RKO (cell line): ENCODE results near the gene PRKD1.
A peak's percentile ranks its signal among the peaks of the same experiment; 100 is the strongest.

Source experiments
- DNase-seq: peaks from one replicate; pipeline ENCODE4 v3.0.0-alpha.2; 2016; ENCODE audit warnings: low spot score

Gene PRKD1

GRCh38 chr14:29927376-29928116 is at the start of gene PRKD1:
TSS of gene PRKD1 (minus strand) at chr14:29927847.
- no peak for DNase-seq

DNA sequence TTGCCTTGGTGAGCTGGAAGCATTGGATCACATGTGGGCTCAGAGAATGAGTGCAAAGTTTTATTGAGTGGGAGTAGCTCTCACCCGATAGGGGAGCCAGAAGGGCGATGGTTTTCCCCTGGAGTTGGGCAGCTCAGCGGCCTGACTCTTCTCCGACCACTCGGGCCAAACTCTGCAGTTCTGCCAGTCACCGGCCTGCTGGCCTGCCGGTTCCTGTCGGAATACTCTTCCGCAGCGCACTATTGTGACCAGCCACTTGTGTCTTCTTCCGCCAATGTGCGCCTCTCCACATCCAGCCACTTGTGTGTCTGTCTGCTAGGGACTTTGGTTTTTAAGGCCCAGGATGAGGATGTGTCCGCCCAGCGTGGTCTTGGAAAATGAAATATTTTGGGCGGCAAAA is 43.5 kb upstream of the PRKD1 start:
- DNase-seq, result no peak

DNA sequence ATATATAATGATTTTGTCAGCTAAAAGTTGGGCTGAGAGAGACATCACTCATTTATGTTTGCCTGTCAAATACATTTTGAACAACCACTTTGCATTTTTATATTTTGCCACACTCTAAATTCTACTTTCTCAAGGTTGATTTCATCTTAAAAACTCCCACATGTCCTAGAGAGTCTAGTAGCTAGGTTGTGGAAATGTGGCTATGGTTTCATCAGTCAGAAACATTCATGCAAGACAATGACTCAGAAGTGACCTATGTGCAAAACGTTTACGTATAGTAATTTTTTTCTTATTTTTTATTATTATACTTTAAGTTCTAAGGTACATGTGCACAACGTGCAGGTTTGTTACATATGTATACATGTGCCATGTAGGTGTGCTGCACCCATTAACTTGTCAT is 27.4 kb upstream of the PRKD1 start:
- DNase-seq, result no peak

- no peak for DNase-seq
These were observed 25.9 kb upstream of the PRKD1 start for GRCh38 chr14:29953501-29953900.

DNA sequence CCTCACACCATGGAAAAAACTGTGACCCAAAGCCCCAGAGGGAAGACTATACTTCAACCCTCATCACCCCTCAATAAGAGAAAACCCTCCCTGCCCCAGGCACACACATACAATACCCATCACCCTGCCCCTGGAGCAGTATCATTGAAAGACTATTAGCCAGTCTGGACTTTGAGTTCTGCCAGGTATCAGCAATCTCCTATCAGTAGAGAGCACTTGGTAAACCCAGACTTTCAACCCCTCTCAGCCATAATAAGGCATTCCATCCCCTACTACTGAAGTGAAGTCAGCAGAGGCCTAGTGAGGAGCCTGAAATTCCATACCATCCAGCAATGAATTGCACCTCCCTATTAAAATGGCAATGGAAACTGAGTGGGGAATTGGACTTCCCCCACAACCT is 16.4 kb upstream of the PRKD1 start:
- DNase-seq, result no peak

GRCh38 chr14:29941401-29941800 is 13.8 kb upstream of the PRKD1 start:
- no peak for DNase-seq

DNA sequence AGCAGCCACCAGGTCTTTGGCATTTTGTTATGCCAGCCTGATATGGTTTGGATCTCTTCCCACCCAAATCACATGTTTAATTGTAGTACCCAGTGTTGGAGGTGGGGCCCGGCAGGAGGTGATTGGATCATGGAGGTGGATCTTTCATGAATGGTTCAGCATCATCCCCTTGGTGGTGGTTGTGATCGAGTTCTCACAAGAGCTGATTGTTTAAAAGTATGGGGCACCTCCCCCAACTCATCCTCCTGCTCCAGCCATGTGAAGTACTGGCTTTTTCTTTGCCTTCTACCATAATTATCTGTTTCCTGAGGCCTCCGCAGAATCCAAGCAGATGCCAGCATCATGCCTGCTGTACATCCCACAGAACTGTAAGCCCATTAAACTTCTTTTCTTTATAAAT is 12.8 kb upstream of the PRKD1 start:
- no peak for DNase-seq

GRCh38 chr14:29937116-29937515 is 9.5 kb upstream of the PRKD1 start:
- DNase-seq, result peak; percentile 38

GRCh38 chr14:29930283-29930682 is 2.6 kb upstream of the PRKD1 start:
- DNase-seq, result peak; percentile 39

- no peak for DNase-seq
These were observed 532 bp upstream of the PRKD1 start for GRCh38 chr14:29928117-29928640.

- DNase-seq, result no peak
These were observed 809 bp downstream of the PRKD1 start for GRCh38 chr14:29926701-29927375.

DNA sequence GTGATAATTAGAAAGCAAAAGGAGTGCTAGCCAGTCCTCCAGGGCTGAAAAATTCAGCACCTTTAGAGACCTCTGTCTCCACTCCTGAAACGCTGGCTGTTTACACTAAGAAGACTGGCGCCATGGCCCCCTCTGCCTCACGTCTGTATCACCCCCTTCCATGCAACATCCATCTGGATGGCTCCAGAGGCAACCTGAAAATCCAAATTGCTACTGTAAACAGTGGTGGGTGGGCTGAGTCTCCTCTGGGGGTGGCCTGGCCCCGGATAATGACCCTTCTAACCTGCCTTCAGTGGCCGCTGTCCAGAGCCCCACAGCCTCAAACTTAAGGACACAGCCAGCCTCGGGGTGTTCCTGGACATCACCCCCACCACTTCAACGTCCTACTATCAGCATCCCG is 1.4 kb downstream of the PRKD1 start:
- no peak for DNase-seq

DNA sequence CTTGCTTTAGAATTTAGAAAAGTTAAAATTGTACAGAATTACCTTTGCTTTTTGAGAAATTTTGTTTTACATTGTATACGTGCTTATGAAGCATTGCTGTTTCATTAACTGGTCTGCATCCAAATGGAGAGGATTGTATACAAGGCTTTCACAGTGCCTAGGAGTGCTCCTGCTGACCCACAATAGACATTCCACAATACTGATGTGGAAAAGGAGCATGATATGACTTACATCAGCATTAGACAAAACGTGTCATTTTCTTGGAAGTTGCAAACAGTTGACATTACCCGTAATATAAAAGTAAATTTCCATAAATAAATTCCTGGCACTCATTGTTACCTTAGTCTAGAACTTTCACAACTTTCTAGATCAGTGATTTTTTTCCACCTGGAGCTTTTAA is 1.9 kb downstream of the PRKD1 start:
- DNase-seq, result no peak

- DNase-seq, result no peak
These were observed 2.4 kb downstream of the PRKD1 start for GRCh38 chr14:29925101-29925722.

- DNase-seq, result no peak
These were observed 7.8 kb downstream of the PRKD1 start for GRCh38 chr14:29919845-29920244.

GRCh38 chr14:29918981-29919380 is 8.7 kb downstream of the PRKD1 start:
- DNase-seq, result no peak

- DNase-seq, result no peak
These were observed 14.1 kb downstream of the PRKD1 start for GRCh38 chr14:29913566-29913965.

DNA sequence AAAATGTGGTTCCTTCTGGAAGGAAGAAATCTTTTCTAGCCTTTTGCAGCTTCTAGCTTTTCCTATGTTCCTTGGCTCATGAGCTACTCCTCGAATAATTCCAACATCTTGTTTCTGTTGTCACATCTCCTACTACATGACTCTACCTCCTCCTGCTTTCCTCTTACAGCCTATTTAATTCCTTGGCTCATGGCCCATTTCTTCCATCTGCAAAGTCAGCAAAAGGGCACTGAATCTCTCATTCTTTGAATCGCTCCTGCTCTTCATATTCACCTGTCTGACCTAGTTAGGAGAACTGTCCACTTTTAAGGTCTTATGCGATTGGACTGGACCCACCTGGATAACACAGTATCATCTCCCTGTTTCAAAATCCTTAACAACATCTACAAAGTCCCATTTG is 15.8 kb downstream of the PRKD1 start:
- no peak for DNase-seq

GRCh38 chr14:29908652-29909577 is 18.7 kb downstream of the PRKD1 start:
- DNase-seq, result no peak

- DNase-seq, result no peak
These were observed 21.3 kb downstream of the PRKD1 start for GRCh38 chr14:29906256-29906870.

- DNase-seq, result no peak
These were observed 22.1 kb downstream of the PRKD1 start for GRCh38 chr14:29905543-29905942.
